Cerebellar cortex (tissue), 1 donor: Measurements from ENCODE around the gene MAP10.

Source experiments
- DNase-seq: peaks from one replicate; pipeline ENCODE4 v3.0.0-alpha.2; 2015; ENCODE audit warnings: low spot score

MAP10 gene

GRCh38 chr1:232854798-232855159 is 49.6 kb downstream of the MAP10 start:
- no peak for DNase-seq

DNA sequence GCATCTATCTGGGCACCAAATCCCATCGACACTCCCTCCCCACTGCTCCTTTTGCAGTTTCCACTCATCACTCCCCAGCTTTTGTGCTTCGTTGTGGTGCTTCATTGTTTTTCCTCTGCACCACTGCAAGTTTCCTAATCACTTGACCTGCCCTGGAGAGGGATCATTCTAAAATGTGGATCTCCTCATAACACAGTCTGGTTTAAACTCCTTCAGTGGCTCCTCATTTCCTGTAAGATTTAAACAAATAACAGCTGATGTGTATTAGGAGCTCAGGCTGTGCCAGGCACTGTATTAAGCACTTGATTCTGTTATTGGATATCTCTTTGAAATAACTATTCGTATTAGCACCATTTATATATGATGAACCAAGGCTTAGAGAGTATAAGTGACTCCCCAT is 51.3 kb downstream of the MAP10 start:
- no peak for DNase-seq
